GM23248 (cell line): ENCODE data around the gene GATD1.

Experiments used
- EZH2 ChIP-seq: fragments of 200-600 bp; sonication (generic); IDR thresholded peaks from 2 replicates; pipeline ENCODE4 v1.6.1; 2018; ENCODE audit warnings: antibody characterized with exemption, mild to moderate bottlenecking; ENCODE audit not compliant: insufficient read depth, poor library complexity, severe bottlenecking
- EZH2phosphoT487 ChIP-seq: fragments of 200-600 bp; sonication (generic); IDR thresholded peaks from 2 replicates; pipeline ENCODE4 v1.6.1; 2018; ENCODE audit warnings: antibody characterized with exemption, moderate library complexity, mild to moderate bottlenecking, low read depth; ENCODE audit not compliant: insufficient read depth

GRCh38 chr11:802018-802617 lies 24.8 kb upstream of the GATD1 start:
- TF ChIP-seq EZH2 (no peak), EZH2phosphoT487 (no peak)
